SIG-M5 treated with dmso at 0.1 percent for 504 hours (cell line): ENCODE measurements around the gene SOCS7.

ENCODE experiments used
- DNase-seq: peaks from one replicate; lab custom pipeline; 2025; ENCODE audit not compliant: unreplicated experiment; lab: John Stamatoyannopoulos, UW

Gene SOCS7

DNA sequence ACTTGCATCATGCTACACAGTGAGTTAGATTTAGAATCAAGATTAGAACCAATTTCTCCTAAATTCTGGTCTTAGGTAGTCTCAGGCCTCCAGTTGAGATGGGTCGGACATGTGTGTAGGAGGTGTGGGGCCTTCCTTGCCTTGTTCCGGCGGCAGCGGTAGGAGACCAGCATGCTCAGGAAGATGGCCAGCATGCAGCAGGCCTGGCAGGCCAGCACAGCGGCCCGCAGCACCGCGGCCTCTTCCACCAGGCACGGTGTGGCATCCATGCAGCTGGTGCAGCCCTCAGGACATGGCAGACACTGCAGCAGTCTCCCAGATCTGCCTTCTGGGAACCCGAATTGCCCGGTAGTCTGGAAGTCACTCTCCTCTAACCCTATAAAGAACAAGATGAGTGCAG, 14.8 kb upstream of the SOCS7 start:
- DNase-seq, result no peak

- DNase-seq, result no peak
These were observed 13.6 kb upstream of the SOCS7 start for GRCh38 chr17:38338053-38338452.

DNA sequence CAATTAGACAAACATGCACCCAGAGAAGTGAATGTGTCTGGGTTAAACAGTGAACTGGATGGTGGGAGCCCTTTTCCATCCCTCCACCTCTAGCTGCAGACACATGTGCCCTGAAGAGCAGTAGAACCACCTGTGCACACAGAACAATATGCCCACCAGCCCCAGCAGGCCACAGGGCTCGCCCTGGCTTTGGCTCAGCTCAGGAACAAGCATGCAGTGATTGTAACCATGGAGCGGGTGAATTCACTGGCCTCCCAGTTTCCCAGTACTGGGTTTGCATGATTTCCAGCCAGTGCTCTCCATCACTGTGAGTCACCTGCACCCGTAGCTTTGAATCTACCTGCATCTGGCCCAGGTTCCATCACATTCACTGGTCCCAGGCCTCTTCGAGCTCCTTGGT, 13.1 kb upstream of the SOCS7 start:
- DNase-seq, result no peak

DNA sequence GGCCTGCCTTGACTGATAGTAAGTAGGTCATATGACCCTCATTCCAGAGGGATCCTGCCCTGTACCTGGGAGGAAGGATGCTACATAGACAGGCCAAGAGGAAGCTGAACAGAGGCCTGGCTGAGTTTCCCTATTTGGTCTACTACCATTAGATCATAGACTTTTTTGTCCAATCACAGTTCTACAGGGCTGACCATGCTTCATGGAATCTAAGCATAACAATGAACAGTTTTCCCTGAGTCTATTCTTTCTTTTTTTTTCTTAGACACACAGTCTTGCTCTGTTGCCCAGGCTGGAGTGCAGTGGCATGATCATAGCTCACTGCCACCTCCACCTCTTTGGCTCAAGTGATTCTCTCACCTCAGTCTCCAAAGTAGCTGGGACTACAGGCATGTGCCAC, 11.8 kb upstream of the SOCS7 start:
- no peak for DNase-seq

DNA sequence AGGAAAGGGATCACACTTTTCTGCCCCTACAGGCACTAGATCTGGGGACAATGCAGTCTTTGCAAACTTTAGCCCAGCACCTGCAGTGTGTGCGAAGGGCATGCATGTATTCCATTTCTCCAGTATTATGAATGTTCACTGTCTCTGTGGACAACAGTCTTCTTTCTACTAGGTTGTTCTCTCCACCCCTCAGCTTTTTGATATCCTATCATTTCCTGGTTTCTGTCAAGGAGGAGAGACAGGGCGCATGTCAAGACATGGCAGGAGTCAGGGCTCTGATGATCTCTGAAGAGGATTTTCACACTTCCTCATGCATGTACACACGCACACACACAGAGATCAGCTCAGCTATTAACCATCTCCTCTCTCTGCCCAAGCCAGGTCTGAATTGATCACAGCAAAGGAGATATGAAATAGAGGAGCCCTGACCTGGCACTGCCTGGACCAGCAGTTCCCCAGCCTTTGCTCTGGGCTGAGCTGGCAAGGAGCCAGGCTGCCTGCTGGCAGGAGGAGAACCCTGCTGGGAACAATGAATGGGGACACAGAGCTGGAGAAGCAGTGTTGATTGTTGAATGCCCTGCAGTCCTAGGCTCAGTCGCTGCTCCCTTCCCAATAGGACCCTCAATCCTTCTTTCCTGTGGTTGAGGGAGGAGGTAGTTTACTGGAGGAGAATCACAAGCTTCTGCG, 10.5 kb upstream of the SOCS7 start:
- DNase-seq, result no peak

- DNase-seq, result no peak
These were observed 8.6 kb upstream of the SOCS7 start for GRCh38 chr17:38342886-38343607.

DNA sequence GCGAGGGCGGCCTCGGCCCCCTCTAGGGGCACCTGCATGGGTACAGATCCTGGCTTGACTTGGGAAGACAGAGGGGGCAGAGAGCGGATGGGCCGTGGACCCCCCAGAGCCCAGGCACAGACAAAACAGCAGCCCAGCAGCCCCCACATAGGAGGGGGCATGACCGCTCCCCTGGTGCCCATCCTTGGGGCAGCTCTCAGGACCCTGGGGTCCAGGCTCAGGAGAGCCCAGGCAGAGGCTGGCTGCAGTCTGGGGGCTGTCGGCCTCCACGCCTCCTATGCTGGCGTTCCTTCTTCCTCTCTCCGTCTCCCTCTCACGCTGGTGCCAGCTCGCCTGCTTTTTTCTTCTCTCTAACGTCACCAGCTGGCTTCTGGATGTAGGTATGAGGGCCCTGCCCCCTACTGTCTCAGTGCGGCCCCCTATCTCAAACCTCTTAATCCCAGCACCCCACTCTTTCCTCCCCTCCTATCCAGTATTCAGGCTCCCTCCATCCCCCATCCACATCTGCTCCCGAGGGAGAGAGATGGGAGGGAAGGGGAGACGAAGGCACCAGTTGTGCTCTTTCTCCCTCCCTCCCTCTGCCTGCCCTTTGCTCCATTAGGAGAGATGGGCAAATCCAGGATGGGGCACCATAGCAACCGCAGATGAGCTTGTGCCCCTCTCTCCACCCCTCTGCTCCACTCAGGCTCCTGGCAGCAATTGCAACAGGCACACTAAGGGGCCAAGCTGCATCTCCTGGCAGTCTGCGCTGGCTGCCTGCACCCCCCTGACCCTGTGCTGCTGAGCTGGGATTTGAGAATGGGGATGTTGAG, 7.8 kb upstream of the SOCS7 start, which contains the start of gene GPR179:
GPR179 (minus strand) TSS at position 349 of the 812 bp plus-strand sequence; CDS start at position 182, 167 bp downstream.
- no peak for DNase-seq

DNA sequence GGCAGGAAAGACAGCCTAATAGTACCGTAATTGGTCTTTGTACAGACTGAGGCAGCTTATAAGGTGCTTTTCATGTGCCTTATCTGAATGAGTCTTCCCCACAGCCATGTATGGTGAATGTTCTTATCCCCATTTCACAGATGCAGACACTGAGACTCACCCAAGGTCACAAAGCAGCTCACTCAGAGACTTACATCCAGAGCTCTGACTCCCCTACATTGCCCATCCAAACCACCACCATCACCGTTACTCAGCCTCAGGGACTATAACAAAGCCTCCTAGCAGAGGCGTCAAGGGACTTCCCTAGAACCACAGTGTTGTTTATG, 7.3 kb upstream of the SOCS7 start:
- DNase-seq, result no peak

DNA sequence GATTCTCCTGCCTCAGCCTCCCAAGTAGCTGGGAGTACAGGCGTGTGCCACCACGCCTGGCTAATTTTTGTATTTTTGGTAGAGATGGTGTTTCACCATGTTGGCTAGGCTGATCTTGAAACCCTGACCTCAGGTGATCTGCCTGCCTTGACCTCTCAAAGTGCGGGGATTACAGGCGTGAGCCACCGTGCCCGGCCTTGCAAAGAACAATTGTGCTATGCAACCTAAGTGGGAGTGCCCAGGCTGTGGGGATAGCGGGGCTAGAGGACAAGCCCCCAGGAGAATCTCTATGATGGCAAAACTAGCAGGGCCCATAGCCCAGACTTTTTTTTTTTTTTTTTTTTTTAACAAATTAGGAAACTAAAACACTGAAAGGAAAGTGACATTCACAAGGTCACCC, 5.9 kb upstream of the SOCS7 start:
- DNase-seq, result no peak

- peak; percentile 87 for DNase-seq
These were observed 2.4 kb upstream of the SOCS7 start for GRCh38 chr17:38349097-38349730.

- no peak for DNase-seq
These were observed 1.6 kb upstream of the SOCS7 start for GRCh38 chr17:38350035-38350434.

DNA sequence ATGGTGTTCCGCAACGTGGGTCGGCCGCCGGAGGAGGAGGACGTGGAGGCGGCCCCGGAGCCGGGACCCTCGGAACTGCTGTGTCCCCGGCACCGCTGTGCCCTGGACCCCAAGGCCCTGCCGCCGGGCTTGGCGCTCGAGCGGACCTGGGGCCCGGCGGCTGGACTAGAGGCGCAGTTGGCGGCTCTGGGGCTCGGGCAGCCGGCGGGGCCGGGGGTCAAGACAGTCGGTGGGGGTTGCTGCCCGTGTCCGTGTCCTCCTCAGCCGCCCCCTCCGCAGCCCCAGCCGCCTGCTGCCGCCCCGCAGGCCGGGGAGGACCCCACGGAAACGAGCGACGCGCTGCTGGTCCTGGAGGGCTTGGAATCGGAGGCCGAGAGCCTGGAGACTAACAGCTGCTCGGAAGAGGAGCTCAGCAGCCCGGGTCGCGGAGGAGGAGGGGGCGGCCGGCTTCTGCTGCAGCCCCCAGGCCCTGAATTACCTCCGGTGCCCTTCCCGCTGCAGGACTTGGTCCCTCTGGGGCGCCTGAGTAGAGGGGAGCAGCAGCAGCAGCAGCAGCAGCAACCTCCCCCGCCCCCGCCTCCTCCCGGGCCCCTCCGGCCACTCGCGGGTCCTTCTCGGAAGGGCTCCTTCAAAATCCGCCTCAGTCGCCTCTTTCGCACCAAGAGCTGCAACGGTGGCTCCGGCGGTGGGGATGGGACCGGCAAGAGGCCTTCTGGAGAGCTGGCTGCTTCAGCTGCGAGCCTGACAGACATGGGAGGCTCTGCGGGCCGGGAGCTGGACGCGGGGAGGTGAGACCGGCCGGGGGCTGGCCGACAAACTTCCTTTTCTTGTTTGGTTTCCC, 821 bp downstream of the SOCS7 start:
- DNase-seq, result peak; percentile 30

DNA sequence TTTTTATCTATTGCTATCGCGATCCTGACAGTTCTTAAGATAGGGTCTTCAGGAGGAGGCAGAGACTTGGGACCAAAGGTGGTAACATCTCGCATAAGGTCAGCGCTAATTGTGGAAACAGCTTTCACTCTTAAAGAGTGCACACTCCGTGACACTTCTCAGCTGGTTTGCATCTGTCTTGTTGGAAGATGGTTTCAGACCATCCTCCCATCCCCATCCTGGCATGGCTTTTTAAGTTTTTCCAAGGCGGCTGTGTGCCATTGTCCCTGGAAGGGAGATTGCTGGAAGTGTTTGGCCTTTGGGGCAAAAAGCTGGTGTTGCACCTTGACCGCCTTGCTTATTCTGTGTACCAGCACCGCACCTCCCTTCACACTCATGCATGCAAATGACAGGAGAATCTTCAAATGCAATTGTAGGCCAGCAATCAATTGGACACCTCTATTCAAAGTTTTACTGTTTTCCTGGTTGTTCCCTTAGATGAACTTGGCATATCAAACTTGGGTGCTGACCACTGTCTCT, 1.5 kb downstream of the SOCS7 start:
- no peak for DNase-seq

DNA sequence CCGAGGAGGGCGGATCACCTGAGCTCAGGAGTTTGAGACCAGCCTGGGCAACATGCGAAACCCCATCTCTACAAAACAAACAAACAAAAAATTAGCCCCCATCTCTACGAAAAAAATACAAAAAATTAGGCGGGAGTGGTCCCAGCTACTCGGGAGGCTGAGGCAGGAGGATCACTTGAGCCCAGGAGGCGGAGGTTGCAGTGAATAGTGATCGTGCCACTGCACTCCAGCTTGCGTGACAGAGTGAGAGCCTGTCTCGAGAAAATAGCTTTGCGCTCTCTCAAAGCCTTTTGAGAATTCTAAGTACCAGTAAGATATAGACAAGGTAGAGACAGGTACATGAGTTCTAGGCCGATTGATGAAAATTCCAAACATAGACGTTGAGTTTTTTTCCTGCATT, 2.0 kb downstream of the SOCS7 start:
- no peak for DNase-seq

DNA sequence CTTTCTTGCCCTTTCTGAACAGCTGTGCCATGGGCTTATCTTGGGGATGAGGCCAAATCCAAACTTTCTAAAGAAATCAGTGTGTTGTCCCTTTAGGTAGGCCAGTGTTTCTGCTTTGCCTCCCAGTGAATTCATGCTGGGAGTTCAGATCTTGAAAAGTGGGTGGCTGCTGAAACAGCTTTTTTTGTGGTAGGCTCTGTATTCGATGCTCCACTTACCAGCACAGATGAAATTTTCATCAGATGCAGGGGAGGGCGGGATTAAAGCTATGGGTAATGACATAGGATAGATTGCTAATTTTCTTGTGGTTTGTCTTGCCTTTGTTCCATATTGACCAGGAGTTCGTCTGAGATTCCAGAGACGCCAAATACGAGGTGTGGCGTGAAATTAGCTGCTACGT, 2.8 kb downstream of the SOCS7 start:
- no peak for DNase-seq

GRCh38 chr17:38355251-38355650, 3.6 kb downstream of the SOCS7 start:
- no peak for DNase-seq

GRCh38 chr17:38357486-38358123, 6.0 kb downstream of the SOCS7 start:
- no peak for DNase-seq

DNA sequence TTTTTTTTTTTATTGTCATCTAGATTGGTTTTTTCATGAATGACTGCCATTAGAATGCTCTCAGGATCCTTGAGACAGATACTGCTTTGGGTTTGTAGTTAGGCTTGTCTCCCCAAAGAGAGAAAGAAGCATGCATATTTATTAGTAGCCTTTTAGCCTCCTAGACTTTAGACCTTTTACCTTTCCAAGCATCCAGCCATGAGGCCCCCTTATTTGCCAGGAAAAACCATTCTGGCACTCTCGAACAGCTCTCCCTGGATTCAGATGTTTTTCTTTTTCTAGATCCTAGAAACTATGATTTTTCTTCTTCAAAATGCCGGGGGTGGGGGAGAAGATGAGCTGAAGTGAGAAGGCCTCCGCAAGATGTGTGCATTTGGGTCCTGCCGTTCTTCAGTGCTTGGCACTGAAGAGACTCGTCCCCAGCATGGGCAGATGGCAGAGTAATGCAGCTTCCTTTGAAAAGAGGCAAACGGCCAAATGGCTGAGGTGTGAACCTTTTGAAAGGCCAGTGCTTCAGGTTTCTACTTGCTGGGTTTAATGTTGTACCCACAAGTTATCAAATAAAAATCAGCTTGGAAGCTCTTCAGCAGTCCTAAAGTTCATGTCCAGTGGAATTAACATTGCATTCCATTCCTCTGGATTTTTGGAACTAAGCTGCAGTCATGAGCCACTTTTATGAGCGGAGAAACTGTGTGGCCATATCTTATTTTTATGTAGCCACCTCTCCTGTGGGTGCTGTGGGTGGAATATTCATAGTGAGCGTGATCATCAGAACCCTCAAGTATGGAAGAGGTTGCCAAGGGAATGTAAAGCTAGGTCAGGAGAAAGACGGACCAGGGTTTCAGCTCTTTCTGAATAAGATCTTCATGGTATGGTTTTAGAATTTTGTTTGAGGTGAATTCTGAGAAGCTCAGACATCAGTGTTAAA, 7.2 kb downstream of the SOCS7 start:
- DNase-seq, result no peak
